GM18951 (cell line): ENCODE data around the gene PLXNB1.

Experiments
- POLR2A ChIP-seq: IDR thresholded peaks from 4 replicates; pipeline ENCODE4 v1.6.1; 2011; ENCODE audit warnings: mild to moderate bottlenecking; ENCODE audit not compliant: insufficient read length, insufficient read depth; ENCODE audit errors: extremely low read depth
- in situ Hi-C: fragments of 300-500 bp; cut with MboI; formaldehyde crosslinking; loops from one replicate; pipeline ENCODE4 v1.12.0; 2022; ENCODE audit warnings: low sequenced_read_pairs, mixed read lengths, inconsistent platforms; ENCODE audit not compliant: unreplicated experiment

The PLXNB1 gene

DNA sequence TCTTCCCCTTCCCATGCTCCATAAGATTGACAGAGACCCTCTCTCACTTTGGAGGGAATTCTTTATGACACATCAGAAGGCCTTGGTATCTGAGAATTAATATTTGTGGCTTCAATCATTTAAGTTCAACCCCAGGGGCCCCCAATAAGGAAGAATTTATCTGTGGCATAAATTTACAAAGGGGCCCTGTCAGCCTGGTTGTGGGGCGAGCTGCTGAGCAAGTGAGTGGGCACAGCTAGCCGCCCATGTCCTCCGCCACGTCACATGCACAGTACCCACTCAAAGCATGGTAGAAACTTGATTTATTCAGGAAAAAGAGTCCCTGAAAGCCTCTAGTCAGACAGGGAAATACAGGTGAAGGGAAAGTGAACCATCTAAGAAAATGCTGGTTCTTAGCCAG, 13.3 kb downstream of the PLXNB1 start:
- no peak for TF ChIP-seq POLR2A
- in situ Hi-C loops, result no loop called here

DNA sequence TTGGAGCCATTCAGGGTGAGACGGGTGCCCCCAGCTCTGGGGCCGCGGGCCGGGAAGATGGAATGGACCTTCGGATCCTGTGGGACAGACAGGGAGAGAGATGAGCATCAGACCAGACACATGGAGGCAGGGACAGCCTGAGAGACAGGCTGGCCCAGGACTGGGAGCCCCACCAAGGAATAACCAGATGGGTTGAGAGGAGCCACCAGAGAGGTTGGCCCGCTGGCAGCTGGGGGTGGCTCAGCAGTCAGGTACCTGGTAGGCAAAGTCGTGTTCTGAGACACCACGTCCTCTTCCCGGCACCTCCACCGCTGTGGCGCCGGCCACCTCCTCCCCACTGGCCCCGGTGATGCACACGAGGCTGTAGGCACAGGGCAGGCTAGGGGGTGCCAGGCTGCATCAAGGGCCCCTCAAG, 13.8 kb downstream of the PLXNB1 start:
- TF ChIP-seq POLR2A, result no peak
- in situ Hi-C loops, result no loop called here

GRCh38 chr3:48415251-48415953, 14.5 kb downstream of the PLXNB1 start:
- TF ChIP-seq POLR2A, result no peak
- in situ Hi-C loops, result no loop called here

DNA sequence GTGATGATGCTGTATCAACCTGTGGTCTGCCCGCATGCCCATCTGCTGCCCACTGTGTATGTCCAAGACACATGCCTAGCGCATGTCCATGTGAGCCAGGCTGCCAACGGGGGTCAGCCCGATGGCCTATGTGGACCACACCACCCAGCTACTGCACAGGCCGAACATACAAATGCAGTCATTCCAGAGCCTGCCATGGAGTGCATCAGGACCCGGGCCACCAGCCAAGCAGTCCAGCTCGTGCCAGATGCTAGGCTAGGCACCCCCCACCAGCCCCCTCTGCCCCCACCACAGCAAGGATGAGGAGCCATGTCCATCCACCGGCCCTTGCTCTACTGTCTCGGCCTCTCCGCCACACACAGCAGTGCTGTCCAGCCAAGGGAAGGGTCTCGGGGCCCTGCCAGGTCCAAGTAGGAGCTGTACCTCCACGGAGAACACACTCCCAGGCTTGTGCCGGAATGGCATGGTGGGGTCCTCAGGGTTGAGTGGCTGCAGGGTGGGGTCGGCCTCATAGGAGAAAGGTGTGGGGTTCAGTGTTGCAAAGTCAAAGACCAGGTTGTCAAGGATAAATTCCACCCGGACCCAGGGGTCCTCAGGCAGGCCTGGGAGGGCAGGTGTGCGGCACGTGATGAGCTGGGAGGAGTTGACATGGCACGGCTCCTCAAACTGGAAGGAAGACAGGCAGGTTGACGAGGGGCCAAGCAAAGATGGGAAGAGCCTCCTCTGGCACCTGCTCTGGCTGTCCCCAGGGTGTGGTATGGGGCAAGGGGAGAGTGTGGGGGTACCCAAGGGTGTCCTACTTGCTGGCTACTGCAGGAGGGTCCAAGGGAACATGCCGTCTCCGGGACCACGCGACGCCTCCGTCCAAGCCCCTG, 15.3 kb downstream of the PLXNB1 start:
- in situ Hi-C loops, result no loop called here
- TF ChIP-seq POLR2A, result no peak

DNA sequence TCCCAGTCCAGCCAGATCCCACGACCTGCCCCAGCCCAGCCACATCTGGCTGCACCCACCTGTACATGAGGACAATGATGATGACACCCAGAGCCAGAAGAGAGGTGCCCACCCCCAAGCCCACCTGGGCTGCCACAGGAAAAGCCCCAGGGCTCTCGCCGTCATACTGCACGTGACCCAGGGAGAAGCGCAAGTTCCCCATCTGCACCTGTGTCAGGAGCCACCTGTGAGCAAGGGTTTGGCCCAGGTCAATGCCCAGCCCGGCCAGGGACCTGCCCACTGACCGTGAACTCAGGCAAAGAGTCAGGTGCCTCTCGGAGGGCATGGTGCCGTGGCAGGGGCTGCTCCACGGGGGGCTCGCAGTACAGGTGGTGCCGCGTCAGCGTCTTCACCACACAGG, 16.3 kb downstream of the PLXNB1 start:
- TF ChIP-seq POLR2A, result no peak
- in situ Hi-C loops, result no loop called here

GRCh38 chr3:48413086-48413485, 16.8 kb downstream of the PLXNB1 start:
- no peak for TF ChIP-seq POLR2A
- in situ Hi-C loops, result no loop called here

DNA sequence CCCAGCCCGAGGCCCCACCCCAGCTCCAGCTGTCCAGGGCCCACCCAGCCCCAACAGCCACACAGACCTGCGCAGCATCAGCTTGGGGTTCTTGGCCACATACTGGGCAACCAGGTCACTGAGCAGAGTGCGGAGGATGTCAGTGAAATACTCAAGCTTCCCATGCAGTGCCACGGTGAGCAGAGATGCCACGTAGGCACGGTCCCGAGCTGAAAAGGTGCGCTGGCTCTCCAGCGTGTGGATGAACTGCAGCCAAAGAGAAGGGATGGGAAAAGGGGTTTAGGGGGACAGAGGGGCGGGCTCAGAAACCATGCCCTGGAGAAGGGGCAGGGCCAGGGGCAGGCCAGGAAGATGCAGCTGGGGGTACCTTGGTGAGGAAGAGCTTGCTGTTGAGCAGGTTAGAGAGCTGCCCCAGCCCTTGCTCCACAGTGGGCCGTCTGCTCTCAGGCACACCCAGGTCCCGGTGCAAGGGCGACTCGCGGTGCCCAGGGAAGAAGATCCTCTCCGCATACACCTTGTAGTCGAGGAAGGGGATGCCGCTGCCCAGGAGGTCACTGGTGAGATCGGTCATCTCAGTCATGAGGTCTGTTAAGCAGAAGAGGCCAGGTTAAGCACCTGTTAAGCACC, 17.4 kb downstream of the PLXNB1 start:
- in situ Hi-C loops, result no loop called here

DNA sequence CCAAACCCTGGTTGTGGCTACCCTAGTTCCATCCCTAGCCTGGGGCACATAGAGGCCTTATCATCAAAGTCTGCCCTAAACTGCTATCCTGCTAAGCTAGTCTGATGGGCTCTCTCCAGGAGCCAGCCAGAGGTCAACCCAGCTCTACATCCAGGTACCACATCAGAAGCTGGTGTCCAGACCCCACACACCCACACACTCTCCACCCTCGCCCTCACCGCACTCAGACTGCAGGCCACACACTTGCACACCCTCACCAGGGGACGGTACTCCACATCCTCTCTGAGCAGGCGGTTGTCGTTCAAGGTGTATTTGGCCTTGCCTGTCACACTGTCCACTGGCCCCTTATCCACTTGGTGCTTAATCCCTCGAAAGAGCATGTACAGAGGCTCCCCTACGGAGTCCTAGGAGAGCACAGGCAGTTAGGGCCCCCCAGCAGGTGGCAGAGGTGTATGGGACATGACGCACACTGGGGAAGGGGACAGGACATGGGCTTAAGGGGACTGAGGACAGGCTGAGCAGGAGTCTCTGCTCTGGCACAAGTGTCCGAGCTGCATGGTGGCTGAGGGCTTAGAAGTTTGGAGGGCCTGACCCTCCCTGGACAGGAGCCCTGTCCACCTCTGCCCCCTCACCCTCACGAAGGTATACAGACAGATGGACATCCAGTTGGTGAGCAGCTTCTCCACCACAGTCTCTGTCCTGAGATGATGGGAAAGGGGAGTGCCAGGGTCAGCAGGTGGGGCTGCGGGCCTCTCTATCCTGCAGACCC, 18.1 kb downstream of the PLXNB1 start:
- TF ChIP-seq POLR2A, result no peak
- in situ Hi-C loops, result no loop called here

More for the DNA sequence above, 17.4 kb downstream of the PLXNB1 start:
- TF ChIP-seq POLR2A, result no peak

GRCh38 chr3:48411041-48411588, 18.8 kb downstream of the PLXNB1 start:
- in situ Hi-C loops, result no loop called here

GRCh38 chr3:48410205-48411040, 19.5 kb downstream of the PLXNB1 start:
- in situ Hi-C loops, result no loop called here

More at GRCh38 chr3:48411041-48411588, 18.8 kb downstream of the PLXNB1 start:
- TF ChIP-seq POLR2A, result no peak

GRCh38 chr3:48409291-48410201, 20.3 kb downstream of the PLXNB1 start:
- no peak for TF ChIP-seq POLR2A
- in situ Hi-C loops, result no loop called here

More at GRCh38 chr3:48410205-48411040, 19.5 kb downstream of the PLXNB1 start:
- no peak for TF ChIP-seq POLR2A
